Fibroblast of lung (primary cell): Measurements from ENCODE around the gene THRA. TPM values are rescaled to one million over a fixed set of nuclear protein-coding genes. Genes with fewer than 3 reads are reported as not detected.

ENCODE experiments used
- DNase-seq, 2 donors: peaks; one replicate each; pipeline versions ENCODE4 v3.0.0 to v3.0.0-alpha.2; 2010; ENCODE audit warnings: low read depth in 2 of 2
- H2AFZ ChIP-seq: 2 replicates; pipeline ENCODE4 v1.5.1; 2012; ENCODE audit warnings: low read length, control low read depth, inconsistent platforms
- H3K27ac ChIP-seq: 2 replicates; pipeline ENCODE4 v1.5.1; 2011; ENCODE audit warnings: low read length, control low read depth; ENCODE audit not compliant: insufficient read depth
- H3K27me3 ChIP-seq: 2 replicates; pipeline ENCODE4 v1.5.1; 2011; ENCODE audit warnings: mild to moderate bottlenecking, low read length; ENCODE audit not compliant: control insufficient read depth, insufficient read depth
- H3K36me3 ChIP-seq: 2 replicates; pipeline ENCODE4 v1.5.1; 2011; ENCODE audit warnings: low read length; ENCODE audit not compliant: control insufficient read depth, insufficient read depth
- H3K4me1 ChIP-seq: 2 replicates; pipeline ENCODE4 v1.5.1; 2011; ENCODE audit warnings: low read length; ENCODE audit not compliant: control insufficient read depth, insufficient read depth; ENCODE audit errors: extremely low read depth
- H3K4me2 ChIP-seq: 2 replicates; pipeline ENCODE4 v1.5.1; 2011; ENCODE audit warnings: low read length, control low read depth; ENCODE audit not compliant: insufficient read depth; ENCODE audit errors: extremely low read depth
- H3K4me3 ChIP-seq, 4 experiments: fragments of 200-600 bp in 1 of 4; sonication (generic) in 1 of 4; replicated peaks in 1 of 4; 2 replicates each; pipeline ENCODE4 v1.5.1; 2011 to 2016; ENCODE audit warnings: low read length in 4 of 4, low read depth in 3 of 4, mild to moderate bottlenecking in 3 of 4, control low read depth in 2 of 4, inconsistent platforms in 1 of 4, mixed read lengths in 1 of 4; ENCODE audit not compliant: insufficient read depth in 1 of 4; ENCODE audit errors: control extremely low read depth in 1 of 4
- H3K79me2 ChIP-seq: 2 replicates; pipeline ENCODE4 v1.5.1; 2012; ENCODE audit warnings: mild to moderate bottlenecking, low read length, inconsistent platforms; ENCODE audit not compliant: control insufficient read depth, insufficient read depth
- H3K9ac ChIP-seq: 2 replicates; pipeline ENCODE4 v1.5.1; 2011; ENCODE audit warnings: mild to moderate bottlenecking, low read length, control low read depth; ENCODE audit not compliant: insufficient read depth
- H3K9me3 ChIP-seq: 2 replicates; pipeline ENCODE4 v1.5.1; 2012; ENCODE audit warnings: low read depth, low read length; ENCODE audit not compliant: control insufficient read depth, insufficient read depth
- H4K20me1 ChIP-seq: 2 replicates; pipeline ENCODE4 v1.5.1; 2011; ENCODE audit warnings: low read length; ENCODE audit not compliant: control insufficient read depth, insufficient read depth; ENCODE audit errors: extremely low read depth
- EZH2 ChIP-seq: IDR thresholded peaks from 2 replicates; pipeline ENCODE4 v1.5.1; 2012; ENCODE audit warnings: low read length, control low read depth, mild to moderate bottlenecking; ENCODE audit errors: missing control alignments
- polyA plus RNA-seq, 2 donors: library from polyadenylated mRNA; depleted of rRNA in 1 of 2; stranded (reverse) in 1 of 2; unstranded in 1 of 2; fragments of >200 nt; gene quantifications; 2 replicates each; pipeline ENCODE4 v1.2.1, GENCODE V29; 2011 to 2012; ENCODE audit warnings: missing spikeins in 1 of 2
- total RNA-seq: library from RNA; depleted of rRNA; stranded (reverse); fragments of >200 nt; gene quantifications from 2 replicates; pipeline ENCODE4 v1.2.1, GENCODE V29; 2014
- TF ChIP-seq, protein P1 (sequence below), 2 donors: IDR thresholded peaks in 1 of 2; conservative IDR thresholded peaks in 1 of 2; 1 replicate in 1 of 2; 2 replicates in 1 of 2; pipeline ENCODE4 v1.5.1; 2011 to 2012; ENCODE audit warnings: low read length in 2 of 2, control low read depth in 1 of 2, inconsistent platforms in 1 of 2, low read depth in 1 of 2, mild to moderate bottlenecking in 1 of 2

The THRA gene
- total and polyA plus RNA-seq, 2 donors (not counting 1 experiment from before 2014, with no cell fraction given), result 27.2 to 52.8 TPM

GRCh38 chr17:40090237-40091119 is 27.7 kb downstream of the THRA start:
- no peak for DNase-seq
- Histone ChIP-seq H2AFZ (no peak overlapping the region), H3K9ac (no peak overlapping the region), H3K9me3 (no peaks in the 10 kb centered on the region), H3K4me1 (peaks cover 7% of the 10 kb centered on the region), H3K27ac (no peak overlapping the region), H3K4me2 (no peak overlapping the region), H3K36me3 (peaks cover 38% of the 10 kb centered on the region), H3K4me3 (no peak overlapping the region), H4K20me1 (no peaks in the 10 kb centered on the region), H3K27me3 (no peaks in the 10 kb centered on the region), H3K79me2 (no peaks in the 10 kb centered on the region)
- TF ChIP-seq EZH2, result no peak
- TF ChIP-seq, protein P1, sequence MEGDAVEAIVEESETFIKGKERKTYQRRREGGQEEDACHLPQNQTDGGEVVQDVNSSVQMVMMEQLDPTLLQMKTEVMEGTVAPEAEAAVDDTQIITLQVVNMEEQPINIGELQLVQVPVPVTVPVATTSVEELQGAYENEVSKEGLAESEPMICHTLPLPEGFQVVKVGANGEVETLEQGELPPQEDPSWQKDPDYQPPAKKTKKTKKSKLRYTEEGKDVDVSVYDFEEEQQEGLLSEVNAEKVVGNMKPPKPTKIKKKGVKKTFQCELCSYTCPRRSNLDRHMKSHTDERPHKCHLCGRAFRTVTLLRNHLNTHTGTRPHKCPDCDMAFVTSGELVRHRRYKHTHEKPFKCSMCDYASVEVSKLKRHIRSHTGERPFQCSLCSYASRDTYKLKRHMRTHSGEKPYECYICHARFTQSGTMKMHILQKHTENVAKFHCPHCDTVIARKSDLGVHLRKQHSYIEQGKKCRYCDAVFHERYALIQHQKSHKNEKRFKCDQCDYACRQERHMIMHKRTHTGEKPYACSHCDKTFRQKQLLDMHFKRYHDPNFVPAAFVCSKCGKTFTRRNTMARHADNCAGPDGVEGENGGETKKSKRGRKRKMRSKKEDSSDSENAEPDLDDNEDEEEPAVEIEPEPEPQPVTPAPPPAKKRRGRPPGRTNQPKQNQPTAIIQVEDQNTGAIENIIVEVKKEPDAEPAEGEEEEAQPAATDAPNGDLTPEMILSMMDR (conservative IDR thresholded peaks at IDR 0.05 in 1 of 2, IDR thresholded peaks at IDR 0.05 in 1 of 2; ENCODE audit: low read depth in 1 of 2, low read length in 2 of 2), result no peak

DNA sequence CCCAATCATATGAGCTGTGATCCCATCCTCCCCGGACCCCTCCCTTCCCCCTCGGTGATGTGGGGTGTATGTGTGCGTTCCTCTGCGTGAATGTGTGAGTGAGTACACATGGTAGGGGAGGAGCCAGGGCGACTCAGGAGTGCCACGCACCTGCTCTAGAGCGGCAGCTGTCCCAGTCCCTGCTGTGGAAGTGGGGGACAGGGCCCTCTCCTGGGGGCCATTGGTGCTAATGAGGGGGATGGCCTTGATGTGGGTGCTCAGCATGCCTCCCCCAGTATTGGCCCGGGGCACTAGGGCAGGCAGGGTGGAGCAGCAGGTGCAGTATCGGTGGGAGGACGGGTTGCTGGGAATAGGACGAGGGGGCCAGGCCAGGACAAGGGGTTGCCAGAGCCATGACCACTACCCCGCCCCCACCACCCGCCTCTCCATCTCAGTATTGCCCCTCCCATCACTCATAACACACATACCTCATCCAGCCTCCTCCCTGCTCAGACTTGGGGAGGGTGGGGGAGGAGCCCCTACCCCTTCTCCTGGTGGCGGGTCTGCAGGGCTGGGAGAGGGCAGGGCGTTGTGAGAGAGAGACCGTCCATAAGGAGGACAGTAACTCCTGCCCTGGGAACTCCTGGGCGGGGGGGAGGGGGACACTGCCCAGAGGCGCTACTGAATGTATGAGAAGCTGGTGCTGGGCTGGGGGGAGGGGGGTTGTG is 29.1 kb downstream of the THRA start:
- Histone ChIP-seq H3K27me3 (no peaks in the 10 kb centered on the region), H3K4me3 (no peak overlapping the region), H3K79me2 (peaks cover 3% of the 10 kb centered on the region), H3K9ac (peak overlapping the region; percentile 7), H3K9me3 (no peaks in the 10 kb centered on the region), H3K36me3 (peaks cover 41% of the 10 kb centered on the region), H4K20me1 (no peaks in the 10 kb centered on the region), H3K4me2 (no peak overlapping the region), H3K27ac (no peak overlapping the region), H3K4me1 (peaks cover 8% of the 10 kb centered on the region), H2AFZ (no peak overlapping the region)
- DNase-seq, result no peak
- TF ChIP-seq, protein P1 (conservative IDR thresholded peaks at IDR 0.05 in 1 of 2, IDR thresholded peaks at IDR 0.05 in 1 of 2; ENCODE audit: low read depth in 1 of 2, low read length in 2 of 2), result no peak
- TF ChIP-seq EZH2, result no peak

- DNase-seq, result no peak
- H3K27me3 ChIP-seq, result no peaks in the 10 kb centered on the region
- no peaks in the 10 kb centered on the region for H4K20me1 ChIP-seq
- H3K9ac ChIP-seq, result no peak overlapping the region
- H3K27ac ChIP-seq, result peak overlapping the region; percentile 37
- TF ChIP-seq, protein P1 (conservative IDR thresholded peaks at IDR 0.05 in 1 of 2, IDR thresholded peaks at IDR 0.05 in 1 of 2; ENCODE audit: low read depth in 1 of 2, low read length in 2 of 2), result no peak
- TF ChIP-seq EZH2, result no peak
- peaks cover 10% of the 10 kb centered on the region for H3K79me2 ChIP-seq
- no peak overlapping the region for H2AFZ ChIP-seq
- H3K4me3 ChIP-seq, result no peak overlapping the region
- H3K4me1 ChIP-seq, result peaks cover 13% of the 10 kb centered on the region
- no peak overlapping the region for H3K4me2 ChIP-seq
- no peaks in the 10 kb centered on the region for H3K9me3 ChIP-seq
- H3K36me3 ChIP-seq, result peaks cover 40% of the 10 kb centered on the region
These were observed 29.8 kb downstream of the THRA start for GRCh38 chr17:40092581-40092980.
